Lower leg skin (tissue), 4 donors: Measurements from ENCODE around the gene RASA3. TPM values are rescaled to one million over a fixed set of nuclear protein-coding genes. Genes with fewer than 3 reads are reported as not detected.

Source experiments
- DNase-seq, 2 donors: peaks; one replicate each; pipeline ENCODE4 v3.0.0-alpha.2; 2019; ENCODE audit warnings: low spot score in 2 of 2
- H3K4me3 ChIP-seq: fragments of 200-600 bp; sonication (generic); 2 replicates; pipeline ENCODE4 v1.5.1; 2017; ENCODE audit warnings: mild to moderate bottlenecking, low read depth; ENCODE audit not compliant: poor library complexity, severe bottlenecking
- POLR2A ChIP-seq, 2 donors: fragments of 450-650 bp; IDR thresholded peaks; one replicate each; pipeline ENCODE4 v1.6.1; 2016 to 2017; ENCODE audit warnings: antibody characterized with exemption in 2 of 2, mild to moderate bottlenecking in 1 of 2, moderate library complexity in 1 of 2
- WGBS, 2 donors: methylation state at CpG; one replicate each; pipeline ENCODE4 v1.1.5; 2018; 5-methylcytosine and 5-hydroxymethylcytosine counted together
- intact Hi-C: fragments of 100-400 bp; cut with DNase I; formaldehyde crosslinking; loops from one replicate; pipeline ENCODE4 v1.15.0; 2023; ENCODE audit warnings: low total_unique reads
- total RNA-seq, 4 donors: library from RNA; depleted of rRNA; stranded (reverse); fragments of >200 nt; gene quantifications; one replicate each; pipeline ENCODE4 v1.1.0, GENCODE V29; 2016
- TF ChIP-seq, protein P1 (sequence below), 3 donors: fragments of 450-650 bp; IDR thresholded peaks; one replicate each; pipeline ENCODE4 v1.5.1; 2016; ENCODE audit warnings: antibody characterized with exemption in 3 of 3, mild to moderate bottlenecking in 3 of 3, moderate library complexity in 2 of 3

Gene RASA3
- total RNA-seq, 4 donors from 2014 or later, result 12.9 to 30.5 (median 24.2) TPM

DNA sequence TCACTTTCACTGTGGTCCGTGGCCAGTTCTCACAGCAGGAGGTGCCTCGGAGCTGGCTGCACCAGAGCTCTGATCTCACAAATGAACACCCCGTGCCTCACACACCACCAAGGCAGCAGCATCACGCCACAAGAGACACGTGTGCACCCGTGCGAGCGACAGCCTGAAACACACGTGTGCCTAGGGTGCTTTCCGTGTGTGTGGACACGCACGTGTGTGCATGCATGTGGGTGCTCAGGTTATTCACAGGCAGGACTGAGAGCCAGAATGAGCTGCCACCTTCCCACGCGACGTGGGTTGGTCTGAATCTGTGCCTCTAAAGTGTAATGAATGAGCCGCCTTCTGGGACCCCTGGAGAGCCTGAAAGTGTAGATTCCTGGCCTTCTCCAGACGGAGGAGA is 90.9 kb downstream of the RASA3 start:
- no peak overlapping the region for H3K4me3 ChIP-seq
- WGBS, 2 donors, result 88 to 92% methylated on average over 17 of the region's 17 CpGs
- intact Hi-C loops, result no loop called here
- DNase-seq, result no peak
- TF ChIP-seq, protein P1, sequence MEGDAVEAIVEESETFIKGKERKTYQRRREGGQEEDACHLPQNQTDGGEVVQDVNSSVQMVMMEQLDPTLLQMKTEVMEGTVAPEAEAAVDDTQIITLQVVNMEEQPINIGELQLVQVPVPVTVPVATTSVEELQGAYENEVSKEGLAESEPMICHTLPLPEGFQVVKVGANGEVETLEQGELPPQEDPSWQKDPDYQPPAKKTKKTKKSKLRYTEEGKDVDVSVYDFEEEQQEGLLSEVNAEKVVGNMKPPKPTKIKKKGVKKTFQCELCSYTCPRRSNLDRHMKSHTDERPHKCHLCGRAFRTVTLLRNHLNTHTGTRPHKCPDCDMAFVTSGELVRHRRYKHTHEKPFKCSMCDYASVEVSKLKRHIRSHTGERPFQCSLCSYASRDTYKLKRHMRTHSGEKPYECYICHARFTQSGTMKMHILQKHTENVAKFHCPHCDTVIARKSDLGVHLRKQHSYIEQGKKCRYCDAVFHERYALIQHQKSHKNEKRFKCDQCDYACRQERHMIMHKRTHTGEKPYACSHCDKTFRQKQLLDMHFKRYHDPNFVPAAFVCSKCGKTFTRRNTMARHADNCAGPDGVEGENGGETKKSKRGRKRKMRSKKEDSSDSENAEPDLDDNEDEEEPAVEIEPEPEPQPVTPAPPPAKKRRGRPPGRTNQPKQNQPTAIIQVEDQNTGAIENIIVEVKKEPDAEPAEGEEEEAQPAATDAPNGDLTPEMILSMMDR (IDR thresholded peaks at IDR 0.05), result no peak
- TF ChIP-seq POLR2A (IDR thresholded peaks at IDR 0.05), result no peak

DNA sequence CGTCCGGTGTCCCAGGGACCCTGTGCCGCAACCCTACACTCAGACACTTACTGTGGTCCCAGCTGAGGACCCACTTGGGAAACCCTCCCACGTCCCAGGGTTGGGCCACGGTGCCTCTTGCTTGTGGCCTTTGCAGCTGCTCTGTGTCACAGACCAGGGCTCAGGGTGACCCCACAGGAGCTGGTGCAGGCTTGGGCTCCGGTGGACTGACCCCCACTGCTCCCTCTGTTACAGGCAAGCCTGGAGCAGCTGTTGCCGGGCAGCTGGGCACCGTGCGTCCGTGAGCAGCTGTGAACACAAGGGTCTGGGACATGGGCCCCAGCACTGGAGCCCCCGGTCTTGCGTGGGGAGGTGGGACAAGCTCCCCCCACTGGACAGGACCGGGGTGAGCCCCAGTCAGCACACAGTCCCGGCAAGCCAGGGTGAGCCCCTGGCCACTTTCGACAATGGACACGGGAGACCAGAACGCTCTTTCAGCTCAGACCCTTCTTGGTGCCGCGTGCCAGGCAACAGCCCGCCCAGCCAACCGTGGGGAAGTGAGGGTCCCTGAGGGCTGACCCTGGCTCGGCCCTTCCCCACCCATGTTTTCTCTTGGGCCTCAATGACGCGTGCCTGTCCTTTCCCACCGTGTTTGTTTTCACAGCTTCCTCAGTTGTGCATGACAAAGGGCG is 92.8 kb downstream of the RASA3 start:
- TF ChIP-seq, protein P1 (IDR thresholded peaks at IDR 0.05), result no peak
- no peak for TF ChIP-seq POLR2A (IDR thresholded peaks at IDR 0.05)
- intact Hi-C loops, result no loop called here

DNA sequence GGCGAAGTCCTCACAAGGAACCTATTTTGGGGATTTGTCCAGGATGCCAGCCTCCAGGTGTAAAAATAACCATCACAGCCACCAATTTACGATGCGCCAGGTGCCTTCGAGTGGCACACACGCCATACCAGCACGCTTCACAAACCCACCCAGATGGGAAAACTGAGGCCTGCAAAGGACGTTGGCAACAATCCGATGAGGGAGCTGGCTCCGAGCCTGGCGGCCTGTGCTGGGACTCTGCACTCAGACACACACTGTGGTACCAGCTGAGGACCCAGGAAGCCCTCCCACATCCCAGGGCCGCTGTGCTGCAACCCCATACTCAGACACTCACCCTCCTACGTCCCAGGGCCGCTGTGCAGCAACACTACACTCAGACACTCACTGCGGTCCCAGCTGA is 93.5 kb downstream of the RASA3 start:
- TF ChIP-seq POLR2A (IDR thresholded peaks at IDR 0.05), result no peak
- TF ChIP-seq, protein P1 (IDR thresholded peaks at IDR 0.05), result no peak
- WGBS, 2 donors, result 94% methylated on average over 4 to 14 of the region's 14 CpGs
- no peak overlapping the region for H3K4me3 ChIP-seq
- intact Hi-C loops, result no loop called here
- no peak for DNase-seq

More for the DNA sequence above, 92.8 kb downstream of the RASA3 start:
- H3K4me3 ChIP-seq, result no peak overlapping the region
- no peak for DNase-seq
- 91 to 94% methylated on average over 15 to 16 of the region's 26 CpGs for WGBS, 2 donors

DNA sequence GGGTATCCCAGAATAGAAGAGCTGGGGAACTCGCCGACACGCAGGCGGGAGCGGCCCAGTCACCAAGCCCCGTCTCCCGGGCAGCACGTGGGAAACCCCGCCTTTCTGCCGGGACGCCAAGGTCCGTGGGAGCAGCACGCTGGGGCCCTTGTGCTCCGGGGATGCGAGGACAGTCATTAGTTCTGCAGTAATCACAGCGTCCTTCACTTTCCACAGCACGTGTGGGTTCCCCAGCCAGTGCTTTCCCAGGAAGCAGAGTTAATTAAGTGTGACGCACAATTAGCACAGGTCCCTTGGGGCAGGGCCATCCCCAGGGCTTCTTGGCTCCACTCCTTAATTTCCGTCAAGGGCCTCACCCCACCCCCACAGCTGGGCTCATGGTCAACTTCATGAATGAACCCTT is 94.2 kb downstream of the RASA3 start:
- TF ChIP-seq, protein P1 (IDR thresholded peaks at IDR 0.05), result no peak
- TF ChIP-seq POLR2A (IDR thresholded peaks at IDR 0.05), result no peak

DNA sequence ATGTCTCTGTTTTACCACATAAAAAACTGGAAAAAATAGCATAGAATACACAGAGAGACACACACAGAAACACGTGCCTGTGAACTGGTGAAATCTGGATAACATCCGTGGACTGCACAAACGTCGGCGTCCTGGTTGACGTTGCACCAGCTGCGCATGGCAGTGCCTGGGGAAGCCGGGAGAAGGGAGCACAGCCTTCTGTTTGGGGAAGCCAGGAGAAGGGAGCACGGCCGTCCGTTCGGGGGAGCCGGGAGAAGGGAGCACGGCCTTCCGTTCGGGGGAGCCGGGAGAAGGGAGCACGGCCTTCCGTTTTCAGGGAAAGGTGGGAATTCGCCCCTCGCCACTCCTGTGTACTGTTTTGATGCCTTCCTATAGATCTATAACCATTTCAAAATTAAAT is 94.7 kb downstream of the RASA3 start:
- 89% methylated on average over 21 of the region's 21 CpGs for WGBS, 2 donors
- TF ChIP-seq POLR2A (IDR thresholded peaks at IDR 0.05), result no peak
- TF ChIP-seq, protein P1 (IDR thresholded peaks at IDR 0.05), result no peak
- intact Hi-C loops, result no loop called here
- no peak for DNase-seq
- H3K4me3 ChIP-seq, result no peak overlapping the region

More for the DNA sequence above, 94.2 kb downstream of the RASA3 start:
- WGBS, 2 donors, result 74 to 75% methylated on average over 19 of the region's 19 CpGs
- no peak overlapping the region for H3K4me3 ChIP-seq
- intact Hi-C loops, result no loop called here
- no peak for DNase-seq
